H1 (cell line): Measurements from ENCODE around the gene SUCLG2.

Source experiments
- CEBPB ChIP-seq: IDR thresholded peaks from 2 replicates; pipeline ENCODE4 v1.6.1; 2012; ENCODE audit warnings: low read depth, low read length
- CTCF ChIP-seq, 3 experiments: IDR thresholded peaks; 1 replicate in 2 of 3; 2 replicates in 1 of 3; pipeline versions ENCODE4 v1.5.1 to v1.6.1; 2011; ENCODE audit warnings: low read length in 3 of 3, mild to moderate bottlenecking in 3 of 3, inconsistent platforms in 2 of 3, low read depth in 1 of 3, moderate library complexity in 1 of 3; ENCODE audit not compliant: insufficient read depth in 1 of 3; ENCODE audit errors: control extremely low read depth in 1 of 3
- FOSL1 ChIP-seq: IDR thresholded peaks from 2 replicates; pipeline ENCODE4 v1.6.1; 2011; ENCODE audit warnings: mild to moderate bottlenecking, low read depth, low read length, moderate library complexity; ENCODE audit not compliant: insufficient read depth
- RAD21 ChIP-seq, 2 experiments: IDR thresholded peaks in 1 of 2; conservative IDR thresholded peaks in 1 of 2; 2 replicates each; pipeline ENCODE4 v1.6.1; 2011; ENCODE audit warnings: low read depth in 2 of 2, low read length in 2 of 2, improper control_type of control experiment in 1 of 2, inconsistent platforms in 1 of 2, mild to moderate bottlenecking in 1 of 2, moderate library complexity in 1 of 2
- RFX5 ChIP-seq: IDR thresholded peaks from 2 replicates; pipeline ENCODE4 v1.6.1; 2011; ENCODE audit warnings: low read depth, low read length, improper control_type of control experiment, borderline replicate concordance
- SIN3A ChIP-seq, 2 experiments: IDR thresholded peaks in 1 of 2; conservative IDR thresholded peaks in 1 of 2; 2 replicates each; pipeline ENCODE4 v1.6.1; 2011 to 2012; ENCODE audit warnings: low read length in 2 of 2, improper control_type of control experiment in 1 of 2, low read depth in 1 of 2, mild to moderate bottlenecking in 1 of 2
- SP1 ChIP-seq: IDR thresholded peaks from 2 replicates; pipeline ENCODE4 v1.6.1; 2011; ENCODE audit warnings: low read depth, low read length
- USF2 ChIP-seq: IDR thresholded peaks from 2 replicates; pipeline ENCODE4 v1.6.1; 2011; ENCODE audit warnings: low read length, improper control_type of control experiment
- ZNF274 ChIP-seq: IDR thresholded peaks from 2 replicates; pipeline ENCODE4 v1.7.0; 2012; ENCODE audit warnings: low read length, borderline replicate concordance; ENCODE audit errors: extremely low read depth
- TF ChIP-seq, protein P1 (sequence below): IDR thresholded peaks from 2 replicates; pipeline ENCODE4 v1.6.1; 2012; ENCODE audit warnings: inconsistent platforms

- TF ChIP-seq CTCF (IDR thresholded peaks at IDR 0.05; ENCODE audit: control extremely low read depth in 1 of 3, insufficient read depth in 1 of 3, low read depth in 1 of 3, low read length in 3 of 3) (no peak), USF2 (no peak), SP1 (no peak), CEBPB (no peak), ZNF274 (no peak), RFX5 (no peak), RAD21 (IDR thresholded peaks at IDR 0.05 in 1 of 2, conservative IDR thresholded peaks at IDR 0.05 in 1 of 2; ENCODE audit: low read depth in 2 of 2, low read length in 2 of 2) (no peak), FOSL1 (no peak), SIN3A (conservative IDR thresholded peaks at IDR 0.05 in 1 of 2, IDR thresholded peaks at IDR 0.05 in 1 of 2; ENCODE audit: low read depth in 1 of 2, low read length in 2 of 2) (no peak)
- TF ChIP-seq, protein P1, sequence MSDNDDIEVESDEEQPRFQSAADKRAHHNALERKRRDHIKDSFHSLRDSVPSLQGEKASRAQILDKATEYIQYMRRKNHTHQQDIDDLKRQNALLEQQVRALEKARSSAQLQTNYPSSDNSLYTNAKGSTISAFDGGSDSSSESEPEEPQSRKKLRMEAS = no peak
Measured at GRCh38 chr3:67648229-67648628, 6.2 kb downstream of the SUCLG2 start.
